HepG2 (cell line): ENCODE data around the gene GMFB. TPM values are rescaled to one million over a fixed set of nuclear protein-coding genes. Genes with fewer than 3 reads are reported as not detected.

ENCODE experiments used
- BCL6 ChIP-seq: IDR thresholded peaks from 2 replicates; pipeline ENCODE4 v1.6.1; 2016; ENCODE audit warnings: missing genetic modification reagents, missing compliant biosample characterization
- FOSL1 ChIP-seq: sonication (generic); formaldehyde crosslinking; IDR thresholded peaks from 2 replicates; pipeline ENCODE4 v1.9.0; 2021; ENCODE audit warnings: missing genetic modification reagents, borderline replicate concordance
- FOXA1 ChIP-seq, 2 experiments: fragments of 450-650 bp in 1 of 2; sonication (generic) in 1 of 2; formaldehyde crosslinking in 1 of 2; IDR thresholded peaks; 2 replicates each; pipeline versions ENCODE4 v1.4.0 to v1.6.1; 2016 to 2020; ENCODE audit warnings: missing genetic modification reagents in 1 of 2
- GTF2F1 ChIP-seq: fragments of 150-350 bp; IDR thresholded peaks from 2 replicates; pipeline ENCODE4 v1.6.1; 2014; ENCODE audit warnings: low read length
- HBP1 ChIP-seq: IDR thresholded peaks from 2 replicates; pipeline ENCODE4 v1.6.1; 2016; ENCODE audit warnings: low read depth, control low read depth
- HNF4G ChIP-seq, 2 experiments: sonication (generic) in 1 of 2; formaldehyde crosslinking in 1 of 2; IDR thresholded peaks; 2 replicates each; pipeline versions ENCODE4 v1.4.0 to v1.6.1; 2011 to 2020; ENCODE audit warnings: borderline replicate concordance in 2 of 2, low read depth in 2 of 2, mild to moderate bottlenecking in 2 of 2, low read length in 1 of 2, missing genetic modification reagents in 1 of 2, moderate library complexity in 1 of 2
- MAFF ChIP-seq: IDR thresholded peaks from 2 replicates; pipeline ENCODE4 v1.6.1; 2011; ENCODE audit warnings: low read depth, low read length, improper control_type of control experiment
- MEIS1 ChIP-seq: sonication (generic); formaldehyde crosslinking; IDR thresholded peaks from 2 replicates; pipeline ENCODE4 v1.9.0; 2021; ENCODE audit warnings: mild to moderate bottlenecking, missing genetic modification reagents, moderate library complexity, borderline replicate concordance
- PBX2 ChIP-seq: IDR thresholded peaks from 2 replicates; pipeline ENCODE4 v1.6.1; 2016; ENCODE audit warnings: control low read depth
- PCBP2 ChIP-seq: fragments of 200-400 bp; formaldehyde crosslinking; optimal IDR thresholded peaks from 2 replicates; pipeline ENCODE3; 2018; ENCODE audit warnings: low read length, low read depth; ENCODE audit not compliant: poor library complexity, severe bottlenecking
- PREB ChIP-seq: sonication (generic); formaldehyde crosslinking; IDR thresholded peaks from 2 replicates; pipeline ENCODE4 v1.4.0; 2020; ENCODE audit warnings: missing genetic modification reagents
- SIX1 ChIP-seq: sonication (generic); formaldehyde crosslinking; IDR thresholded peaks from 2 replicates; pipeline ENCODE4 v1.4.0; 2020; ENCODE audit warnings: missing genetic modification reagents, borderline replicate concordance
- XRCC5 ChIP-seq: fragments of 200-400 bp; formaldehyde crosslinking; optimal IDR thresholded peaks from 2 replicates; pipeline ENCODE3; 2017; ENCODE audit warnings: mild to moderate bottlenecking, low read length
- ZKSCAN8 ChIP-seq: IDR thresholded peaks from 2 replicates; pipeline ENCODE4 v1.6.1; 2016; ENCODE audit warnings: borderline replicate concordance, missing genetic modification reagents, missing compliant biosample characterization
- ZNF142 ChIP-seq: sonication (generic); formaldehyde crosslinking; IDR thresholded peaks from 2 replicates; pipeline ENCODE4 v1.4.0; 2020; ENCODE audit warnings: missing genetic modification reagents
- ZNF264 ChIP-seq: sonication (generic); formaldehyde crosslinking; IDR thresholded peaks from 2 replicates; pipeline ENCODE4 v1.4.0; 2020; ENCODE audit warnings: missing genetic modification reagents
- ZNF552 ChIP-seq: sonication (generic); formaldehyde crosslinking; IDR thresholded peaks from 2 replicates; pipeline ENCODE4 v1.9.0; 2022; ENCODE audit warnings: missing genetic modification reagents, mild to moderate bottlenecking, borderline replicate concordance
- ZNF577 ChIP-seq: sonication (generic); formaldehyde crosslinking; IDR thresholded peaks from 2 replicates; pipeline ENCODE4 v1.4.0; 2020; ENCODE audit warnings: mild to moderate bottlenecking, low read depth, missing genetic modification reagents, borderline replicate concordance
- ZNF720 ChIP-seq: sonication (generic); formaldehyde crosslinking; IDR thresholded peaks from 2 replicates; pipeline ENCODE4 v1.4.0; 2020; ENCODE audit warnings: missing genetic modification reagents
- polyA plus RNA-seq, 8 experiments: library from polyadenylated mRNA; depleted of rRNA in 3 of 8; stranded (reverse) in 7 of 8; unstranded in 1 of 8; fragments of >200 nt; fragmentation: Illumina TruSeq in 4 of 8; extraction: Trizol in 4 of 8; gene quantifications; 2 replicates each; pipeline versions ENCODE4 v1.2.1 to v1.2.3, GENCODE V29; 2011 to 2016; ENCODE audit warnings: low read depth in 4 of 8, missing spikeins in 1 of 8, mixed read lengths in 1 of 8; ENCODE audit not compliant: insufficient read depth in 1 of 8
- total RNA-seq, 5 experiments: library from RNA; depleted of rRNA; stranded (reverse); fragments of >200 nt; fragmentation: Illumina TruSeq; extraction: Trizol; gene quantifications; 2 replicates each; pipeline ENCODE4 v1.2.3, GENCODE V29; 2016; ENCODE audit warnings: low read depth in 1 of 5

The GMFB gene
- total and polyA plus RNA-seq, 2 of the 13 experiments (the other 11 are each of a cell fraction or from before 2014, with no cell fraction given): 17.3 to 68.2 TPM

GRCh38 chr14:54537651-54538050 is 48.9 kb upstream of the GMFB start (continued):
- TF ChIP-seq ZNF552 (CRISPR knock-in tag): no peak
- no peak for TF ChIP-seq HBP1 (CRISPR knock-in tag)
- no peak for TF ChIP-seq GTF2F1
- TF ChIP-seq ZKSCAN8: no peak
- TF ChIP-seq BCL6 (CRISPR knock-in tag): peak; percentile 94
- TF ChIP-seq MEIS1 (CRISPR knock-in tag): no peak
- no peak for TF ChIP-seq PREB (CRISPR knock-in tag)
- peak; percentile 80 for TF ChIP-seq FOXA1 (IDR thresholded peaks at IDR 0.05)
- peak; percentile 76 for TF ChIP-seq FOXA1 (CRISPR knock-in tag; IDR thresholded peaks at IDR 0.05)
- TF ChIP-seq FOSL1 (CRISPR knock-in tag): no peak
- 0 out of 2 replicates have a peak, but pooled peaks have one; percentile 13 for TF ChIP-seq ZNF264 (CRISPR knock-in tag)
- TF ChIP-seq PBX2 (CRISPR knock-in tag): no peak
- no peak for TF ChIP-seq MAFF
- TF ChIP-seq SIX1: peak; percentile 52; the same call in 1 of the 2 replicates
- no peak for TF ChIP-seq ZNF142 (CRISPR knock-in tag)
- TF ChIP-seq XRCC5: no peak
- TF ChIP-seq ZNF720 (CRISPR knock-in tag): no peak
- no peak for TF ChIP-seq ZNF577 (CRISPR knock-in tag)
- no peak for TF ChIP-seq PCBP2
- TF ChIP-seq HNF4G (IDR thresholded peaks at IDR 0.05; ENCODE audit: borderline replicate concordance, low read depth, low read length): no peak
- no peak for TF ChIP-seq HNF4G (CRISPR knock-in tag; IDR thresholded peaks at IDR 0.05; ENCODE audit: borderline replicate concordance, low read depth)
